ENCODE measurements around the gene ZBTB20. TPM values are rescaled to one million over a fixed set of nuclear protein-coding genes. Genes with fewer than 3 reads are reported as not detected.

Gene ZBTB20
- total RNA-seq, 1 donor from 2014 or later: 32.5 TPM

- no peak for DNase-seq (ENCODE audit: low read depth)
- Histone ChIP-seq H3K4me3 (ENCODE audit: low read depth, low read length) (no peak overlapping the region), H3K27me3 (ENCODE audit: control insufficient read depth, insufficient read depth, low read length) (no peaks in the 10 kb centered on the region), H3K36me3 (ENCODE audit: control insufficient read depth, insufficient read depth, low read length) (no peaks in the 10 kb centered on the region)
- TF ChIP-seq CTCF (IDR thresholded peaks at IDR 0.05; ENCODE audit: insufficient read depth, low read length, poor library complexity, severe bottlenecking): no peak
Measured at GRCh38 chr3:115040246-115040645, 106.8 kb downstream of the ZBTB20 start.

- H3K4me3 ChIP-seq (ENCODE audit: low read depth, low read length): no peak overlapping the region
- no peak for TF ChIP-seq CTCF (IDR thresholded peaks at IDR 0.05; ENCODE audit: insufficient read depth, low read length, poor library complexity, severe bottlenecking)
- no peaks in the 10 kb centered on the region for H3K27me3 ChIP-seq (ENCODE audit: control insufficient read depth, insufficient read depth, low read length)
- H3K36me3 ChIP-seq (ENCODE audit: control insufficient read depth, insufficient read depth, low read length): no peaks in the 10 kb centered on the region
- DNase-seq (ENCODE audit: low read depth): no peak
Measured at GRCh38 chr3:115038817-115039216, 108.3 kb downstream of the ZBTB20 start.

GRCh38 chr3:115022835-115023398 lies 124.2 kb downstream of the ZBTB20 start:
- H3K36me3 ChIP-seq (ENCODE audit: control insufficient read depth, insufficient read depth, low read length): no peaks in the 10 kb centered on the region
- no peaks in the 10 kb centered on the region for H3K27me3 ChIP-seq (ENCODE audit: control insufficient read depth, insufficient read depth, low read length)
- H3K4me3 ChIP-seq (ENCODE audit: low read depth, low read length): no peak overlapping the region
- TF ChIP-seq CTCF (IDR thresholded peaks at IDR 0.05; ENCODE audit: insufficient read depth, low read length, poor library complexity, severe bottlenecking): no peak
- DNase-seq (ENCODE audit: low read depth): no peak

GRCh38 chr3:115022199-115022598 lies 124.9 kb downstream of the ZBTB20 start:
- H3K4me3 ChIP-seq (ENCODE audit: low read depth, low read length): no peak overlapping the region
- DNase-seq (ENCODE audit: low read depth): no peak
- H3K36me3 ChIP-seq (ENCODE audit: control insufficient read depth, insufficient read depth, low read length): no peaks in the 10 kb centered on the region
- TF ChIP-seq CTCF (IDR thresholded peaks at IDR 0.05; ENCODE audit: insufficient read depth, low read length, poor library complexity, severe bottlenecking): no peak
- no peaks in the 10 kb centered on the region for H3K27me3 ChIP-seq (ENCODE audit: control insufficient read depth, insufficient read depth, low read length)

GRCh38 chr3:115021061-115021460 lies 126.0 kb downstream of the ZBTB20 start:
- Histone ChIP-seq H3K4me3 (ENCODE audit: low read depth, low read length) (no peak overlapping the region), H3K36me3 (ENCODE audit: control insufficient read depth, insufficient read depth, low read length) (no peaks in the 10 kb centered on the region), H3K27me3 (ENCODE audit: control insufficient read depth, insufficient read depth, low read length) (no peaks in the 10 kb centered on the region)
- TF ChIP-seq CTCF (IDR thresholded peaks at IDR 0.05; ENCODE audit: insufficient read depth, low read length, poor library complexity, severe bottlenecking): no peak
- DNase-seq (ENCODE audit: low read depth): no peak

- no peak for DNase-seq (ENCODE audit: low read depth)
- Histone ChIP-seq H3K4me3 (ENCODE audit: low read depth, low read length) (no peak overlapping the region), H3K36me3 (ENCODE audit: control insufficient read depth, insufficient read depth, low read length) (no peaks in the 10 kb centered on the region), H3K27me3 (ENCODE audit: control insufficient read depth, insufficient read depth, low read length) (no peaks in the 10 kb centered on the region)
- no peak for TF ChIP-seq CTCF (IDR thresholded peaks at IDR 0.05; ENCODE audit: insufficient read depth, low read length, poor library complexity, severe bottlenecking)
Measured at GRCh38 chr3:115019900-115020299, 127.2 kb downstream of the ZBTB20 start.
